ENCODE data around the gene FBXL19.

Gene FBXL19

DNA sequence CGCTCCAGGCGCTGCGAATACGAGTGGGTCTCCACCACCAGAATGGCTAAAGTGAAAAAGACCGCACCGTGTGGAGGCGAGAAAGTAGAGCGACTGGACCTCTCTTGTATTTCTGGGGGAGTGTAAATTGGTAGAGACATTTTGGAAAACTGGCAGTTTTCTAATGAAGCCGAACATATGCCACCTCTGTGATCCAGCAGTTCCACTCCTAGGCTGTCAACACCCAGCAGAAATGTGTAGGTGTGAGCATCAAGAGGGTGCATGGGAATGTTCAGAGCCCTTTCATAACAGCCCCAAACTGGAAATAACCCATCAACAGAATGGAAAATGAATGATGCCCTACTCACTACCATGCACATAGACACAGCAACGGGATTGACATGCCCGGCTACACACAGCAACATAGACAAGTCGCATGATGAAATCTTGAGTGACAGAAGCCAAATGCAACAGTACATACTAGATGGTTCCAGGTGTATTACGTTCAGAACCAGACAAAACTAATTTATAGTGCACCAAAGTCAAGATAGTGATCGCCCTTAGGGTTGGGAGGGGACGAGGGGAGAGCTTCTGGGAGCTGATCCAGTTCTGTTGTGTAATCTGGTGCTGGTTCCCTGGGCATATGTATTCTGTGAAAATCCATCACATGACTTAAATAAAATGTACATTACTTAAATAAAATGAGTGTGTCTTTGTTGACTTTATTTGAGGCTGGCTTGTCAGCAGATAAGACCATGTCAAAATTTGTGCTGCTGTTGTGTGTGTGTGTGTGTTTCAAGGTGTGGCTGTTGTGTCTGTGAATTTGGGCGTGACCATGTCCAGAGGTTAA is 28.6 kb upstream of the FBXL19 start:
- H3K36me3 ChIP-seq (ENCODE audit: low read length): no peaks in the 10 kb centered on the region
- TF ChIP-seq, protein P1, sequence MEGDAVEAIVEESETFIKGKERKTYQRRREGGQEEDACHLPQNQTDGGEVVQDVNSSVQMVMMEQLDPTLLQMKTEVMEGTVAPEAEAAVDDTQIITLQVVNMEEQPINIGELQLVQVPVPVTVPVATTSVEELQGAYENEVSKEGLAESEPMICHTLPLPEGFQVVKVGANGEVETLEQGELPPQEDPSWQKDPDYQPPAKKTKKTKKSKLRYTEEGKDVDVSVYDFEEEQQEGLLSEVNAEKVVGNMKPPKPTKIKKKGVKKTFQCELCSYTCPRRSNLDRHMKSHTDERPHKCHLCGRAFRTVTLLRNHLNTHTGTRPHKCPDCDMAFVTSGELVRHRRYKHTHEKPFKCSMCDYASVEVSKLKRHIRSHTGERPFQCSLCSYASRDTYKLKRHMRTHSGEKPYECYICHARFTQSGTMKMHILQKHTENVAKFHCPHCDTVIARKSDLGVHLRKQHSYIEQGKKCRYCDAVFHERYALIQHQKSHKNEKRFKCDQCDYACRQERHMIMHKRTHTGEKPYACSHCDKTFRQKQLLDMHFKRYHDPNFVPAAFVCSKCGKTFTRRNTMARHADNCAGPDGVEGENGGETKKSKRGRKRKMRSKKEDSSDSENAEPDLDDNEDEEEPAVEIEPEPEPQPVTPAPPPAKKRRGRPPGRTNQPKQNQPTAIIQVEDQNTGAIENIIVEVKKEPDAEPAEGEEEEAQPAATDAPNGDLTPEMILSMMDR (IDR thresholded peaks at IDR 0.05; ENCODE audit: insufficient read depth, low read length, poor library complexity, severe bottlenecking): no peak
- no peak for TF ChIP-seq EZH2phosphoT487 (conservative IDR thresholded peaks at IDR 0.05; ENCODE audit: low read length)
- H3K4me2 ChIP-seq (ENCODE audit: low read depth, low read length, poor library complexity, severe bottlenecking): peak overlapping the region; percentile 79
- peak overlapping the region; percentile 85 for H2AFZ ChIP-seq (ENCODE audit: low read depth, low read length, severe bottlenecking)
- H3K27ac ChIP-seq (ENCODE audit: low read depth, low read length): peak overlapping the region; percentile 28
- H3K9ac ChIP-seq (ENCODE audit: low read length): peak overlapping the region; percentile 51
- no peaks in the 10 kb centered on the region for H3K9me2 ChIP-seq (replicated peaks; ENCODE audit: insufficient read depth, low read length)
- H3K27me3 ChIP-seq (ENCODE audit: low read length): no peaks in the 10 kb centered on the region
- no peaks in the 10 kb centered on the region for H3K9me3 ChIP-seq (ENCODE audit: insufficient read depth, low read length)
- no peaks in the 10 kb centered on the region for H4K20me1 ChIP-seq (ENCODE audit: low read depth, low read length)
- peak overlapping the region; percentile 31 for H3K4me3 ChIP-seq (ENCODE audit: insufficient read depth, low read length, poor library complexity, severe bottlenecking)
- peaks cover 21% of the 10 kb centered on the region for H3F3A ChIP-seq (ENCODE audit: insufficient read depth)
- no peaks in the 10 kb centered on the region for H3K79me2 ChIP-seq (ENCODE audit: insufficient read depth, low read length)

DNA sequence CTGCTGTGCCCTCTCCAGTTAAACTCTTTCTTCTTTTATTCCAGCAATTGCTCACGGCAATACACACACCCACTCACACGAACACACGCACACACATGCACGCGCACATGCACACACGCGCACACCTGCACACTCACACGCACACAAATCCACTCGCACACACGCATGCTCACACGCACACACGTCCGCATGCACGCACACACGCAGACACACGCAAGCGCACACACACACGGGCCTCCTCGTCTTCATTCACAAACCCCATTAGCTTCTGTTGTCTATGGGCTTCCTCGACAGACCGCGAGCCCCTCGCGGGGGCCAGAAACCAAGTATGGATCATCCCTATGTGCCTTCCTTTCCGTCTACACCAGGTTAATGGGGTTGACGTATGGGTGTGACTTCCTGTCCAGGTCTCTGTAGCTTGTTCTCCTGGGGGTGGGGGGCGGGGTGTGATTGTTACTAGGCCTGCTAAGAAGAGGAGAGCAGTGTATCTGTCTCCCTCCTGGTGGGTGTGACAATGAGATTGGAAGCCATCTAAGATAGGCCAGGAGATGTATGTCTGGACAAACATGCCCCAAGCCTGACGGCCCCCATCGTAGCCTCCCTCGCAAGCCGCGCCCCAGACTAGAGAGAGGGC is 27.6 kb upstream of the FBXL19 start:
- Histone ChIP-seq H3K36me3 (ENCODE audit: low read length) (no peaks in the 10 kb centered on the region), H3K9me3 (ENCODE audit: insufficient read depth, low read length) (no peaks in the 10 kb centered on the region), H3K79me2 (ENCODE audit: insufficient read depth, low read length) (no peaks in the 10 kb centered on the region), H2AFZ (ENCODE audit: low read depth, low read length, severe bottlenecking) (no peak overlapping the region), H3K27me3 (ENCODE audit: low read length) (no peaks in the 10 kb centered on the region), H3K27ac (ENCODE audit: low read depth, low read length) (no peak overlapping the region), H3K4me3 (ENCODE audit: insufficient read depth, low read length, poor library complexity, severe bottlenecking) (no peak overlapping the region), H3K9me2 (replicated peaks; ENCODE audit: insufficient read depth, low read length) (no peaks in the 10 kb centered on the region), H3F3A (ENCODE audit: insufficient read depth) (peaks cover 21% of the 10 kb centered on the region), H3K9ac (ENCODE audit: low read length) (no peak overlapping the region), H3K4me2 (ENCODE audit: low read depth, low read length, poor library complexity, severe bottlenecking) (no peak overlapping the region), H4K20me1 (ENCODE audit: low read depth, low read length) (no peaks in the 10 kb centered on the region)
- TF ChIP-seq, protein P1 (IDR thresholded peaks at IDR 0.05; ENCODE audit: insufficient read depth, low read length, poor library complexity, severe bottlenecking): no peak
- no peak for TF ChIP-seq EZH2phosphoT487 (conservative IDR thresholded peaks at IDR 0.05; ENCODE audit: low read length)

DNA sequence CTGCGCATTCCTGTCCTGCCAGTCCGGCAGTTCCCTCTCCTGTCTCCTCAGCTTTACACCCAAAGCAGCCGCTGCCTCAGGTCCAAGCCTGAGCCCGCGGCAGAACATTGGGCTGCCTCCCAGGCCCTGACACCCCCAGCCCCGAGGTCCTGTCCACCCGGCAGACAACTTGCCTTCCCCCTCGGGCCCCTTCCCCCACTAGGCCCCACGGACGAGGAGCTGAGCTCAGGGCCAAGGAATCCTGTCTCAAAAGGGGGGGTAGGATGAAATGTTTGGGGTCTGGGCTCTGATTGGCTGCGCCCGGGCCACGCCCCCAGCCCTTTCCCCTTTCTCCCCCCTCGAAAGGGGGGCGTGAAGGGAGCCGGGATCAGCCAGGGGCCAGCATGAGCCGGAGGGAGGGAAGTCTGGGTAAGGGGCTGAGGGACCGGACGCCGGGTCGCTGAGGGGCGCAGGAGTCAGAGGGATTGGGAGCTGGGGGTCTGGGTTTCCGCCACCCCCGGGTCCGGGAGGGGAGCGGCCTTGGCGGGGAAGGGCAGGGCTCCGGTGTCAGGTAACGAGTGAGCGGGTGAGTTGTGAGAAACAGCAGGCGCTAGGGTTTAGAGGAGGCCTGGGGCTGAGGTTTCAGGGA is 27.0 kb upstream of the FBXL19 start, which contains the start of gene CTF1:
Gene CTF1 (plus strand): TSS at position 354 of the 628 bp plus-strand sequence. CDS start 30 bp downstream, at position 384.
- H3K79me2 ChIP-seq (ENCODE audit: insufficient read depth, low read length): no peaks in the 10 kb centered on the region
- H4K20me1 ChIP-seq (ENCODE audit: low read depth, low read length): no peaks in the 10 kb centered on the region
- H2AFZ ChIP-seq (ENCODE audit: low read depth, low read length, severe bottlenecking): peak within 1 kb of the TSS; percentile 90
- no peaks in the 10 kb centered on the region for H3K27me3 ChIP-seq (ENCODE audit: low read length)
- H3K4me2 ChIP-seq (ENCODE audit: low read depth, low read length, poor library complexity, severe bottlenecking): peak within 1 kb of the TSS; percentile 61
- peak within 1 kb of the TSS; percentile 49 for H3K27ac ChIP-seq (ENCODE audit: low read depth, low read length)
- H3F3A ChIP-seq (ENCODE audit: insufficient read depth): peaks cover 21% of the 10 kb centered on the region
- TF ChIP-seq, protein P1 (IDR thresholded peaks at IDR 0.05; ENCODE audit: insufficient read depth, low read length, poor library complexity, severe bottlenecking): no peak
- TF ChIP-seq EZH2phosphoT487 (conservative IDR thresholded peaks at IDR 0.05; ENCODE audit: low read length): no peak
- H3K9ac ChIP-seq (ENCODE audit: low read length): peak within 1 kb of the TSS; percentile 25
- H3K36me3 ChIP-seq (ENCODE audit: low read length): no peaks in the 10 kb centered on the region
- H3K9me2 ChIP-seq (replicated peaks; ENCODE audit: insufficient read depth, low read length): no peaks in the 10 kb centered on the region
- H3K4me3 ChIP-seq (ENCODE audit: insufficient read depth, low read length, poor library complexity, severe bottlenecking): peak within 1 kb of the TSS; percentile 51
- H3K9me3 ChIP-seq (ENCODE audit: insufficient read depth, low read length): no peaks in the 10 kb centered on the region

Measured in SU-DHL-6 (cell line).